Measurements from ENCODE around the gene MCEE.

MCEE gene

GRCh38 chr2:71074893-71075395, 55.1 kb downstream of the MCEE start:
- no peak for DNase-seq

- DNase-seq: no peak
These were observed 56.6 kb downstream of the MCEE start for GRCh38 chr2:71073475-71073874.

- no peak for DNase-seq
These were observed 57.5 kb downstream of the MCEE start for GRCh38 chr2:71072492-71072891.

- peak; percentile 98 for DNase-seq
These were observed 58.2 kb downstream of the MCEE start for GRCh38 chr2:71071681-71072398.

- peak; percentile 74 for DNase-seq
These were observed 59.5 kb downstream of the MCEE start for GRCh38 chr2:71070294-71071093.

- no peak for DNase-seq
These were observed 60.7 kb downstream of the MCEE start for GRCh38 chr2:71069376-71069775.

GRCh38 chr2:71068218-71069035, 61.6 kb downstream of the MCEE start, which contains the start of gene NAGK:
Gene NAGK (plus strand): TSS chr2:71068648. CDS start chr2:71068684, 36 bp downstream.
- peak; percentile 98 for DNase-seq

- DNase-seq: no peak
These were observed 62.3 kb downstream of the MCEE start for GRCh38 chr2:71067567-71068217.

- no peak for DNase-seq
These were observed 63.2 kb downstream of the MCEE start for GRCh38 chr2:71066856-71067255.

- DNase-seq: peak; percentile 90
These were observed 65.0 kb downstream of the MCEE start for GRCh38 chr2:71064754-71065621.

GRCh38 chr2:71064110-71064611, 65.9 kb downstream of the MCEE start:
- DNase-seq: no peak

- DNase-seq: no peak
These were observed 66.8 kb downstream of the MCEE start for GRCh38 chr2:71063216-71063615.

GRCh38 chr2:71060871-71061270, 69.2 kb downstream of the MCEE start:
- DNase-seq: no peak

- DNase-seq: no peak
These were observed 69.8 kb downstream of the MCEE start for GRCh38 chr2:71060211-71060610.
